ENCODE results near the gene KBTBD6. TPM values are rescaled to one million over a fixed set of nuclear protein-coding genes. Genes with fewer than 3 reads are reported as not detected.
A peak's percentile ranks its signal among the peaks of the same experiment; 100 is the strongest.
"Not testable (repeated sequence)": the region's sequence is repeated elsewhere in the genome, so short reads cannot be mapped to it uniquely, and the experiment has no call there.

Gene KBTBD6
- 1 to 10 TPM; 4.3 to 7.7 TPM for total RNA-seq
- polyA plus RNA-seq, result 1 to 10 TPM; 2.4 to 3.1 TPM
- long read RNA-seq, donor 1, full-length matches to known transcripts, result 12 of 13 reads
- long read RNA-seq, donor 1, partial matches to known transcripts, result 0 of 13 reads
- long read RNA-seq, donor 1, other reads (novel, unspliced or antisense), result 1 of 13 reads
- long read RNA-seq, donor 2, full-length matches to known transcripts, result 7 of 7 reads
- long read RNA-seq, donor 2, partial matches to known transcripts, result 0 of 7 reads
- long read RNA-seq, donor 2, other reads (novel, unspliced or antisense), result 0 of 7 reads

GRCh38 chr13:41132512-41133152 is at the start of gene KBTBD6:
Gene KBTBD6 (minus strand): TSS chr13:41132802. CDS start chr13:41132511, 291 bp downstream.
- ATAC-seq (ENCODE audit: low FRiP score), result peak; percentile 99
- H3K9me3 ChIP-seq (ENCODE audit: control insufficient read depth, low read length), result no peaks in the 10 kb centered on the region
- no peaks in the 10 kb centered on the region for H3K36me3 ChIP-seq (ENCODE audit: control insufficient read depth in 1 of 2, insufficient read depth in 2 of 2, low read length in 1 of 2)
- DNase-seq, result peak; percentile 98 to 99
- H3K4me1 ChIP-seq (ENCODE audit: control insufficient read depth in 1 of 2, insufficient read depth in 2 of 2, low read length in 2 of 2), result peaks cover 3 to 7% of the 10 kb centered on the region in 2 donors
- peak within 1 kb of the TSS in 1 of 2 donors; percentile 80 for H3K27ac ChIP-seq (ENCODE audit: low read depth in 1 of 2, low read length in 2 of 2)
- 0% methylated on average over 45 of the region's 45 CpGs for WGBS, 2 donors
- peak within 1 kb of the TSS; percentile 50 to 61 for H3K4me3 ChIP-seq (ENCODE audit: low read length in 2 of 2)
- intact Hi-C loops (cut with DNase I), result loop anchor here (2.0 to 5.0 kb wide), 3 partner anchors 60 to 70 kb away; partner anchors contain the start of genes KBTBD7 (in 2 of the 2) and WBP4 (in 1 of the 2)
- no peaks in the 10 kb centered on the region for H3K27me3 ChIP-seq (ENCODE audit: control insufficient read depth in 1 of 2, insufficient read depth in 2 of 2, low read length in 1 of 2)

DNA sequence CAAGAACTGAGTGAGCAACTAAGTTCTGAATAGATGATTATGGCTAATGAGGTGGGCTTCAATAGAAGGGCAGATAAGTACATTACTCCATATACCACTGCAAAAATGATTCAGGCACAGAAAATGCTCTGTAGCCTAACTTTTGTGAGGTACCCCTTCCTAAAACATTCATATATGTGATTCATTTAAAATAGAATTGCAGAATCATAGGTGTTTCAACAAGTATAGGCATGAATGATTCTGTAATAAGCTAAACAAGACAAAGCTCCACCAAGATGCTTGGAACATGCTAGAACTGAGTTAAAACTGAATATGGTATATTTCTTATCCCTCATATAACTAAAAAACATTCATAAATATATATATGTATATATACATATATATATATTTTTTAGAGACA is 49.6 kb upstream of the KBTBD6 start:
- Histone ChIP-seq H3K4me1 (ENCODE audit: control insufficient read depth in 1 of 2, insufficient read depth in 2 of 2, low read length in 2 of 2) (no peaks in the 10 kb centered on the region), H3K9me3 (ENCODE audit: control insufficient read depth, low read length) (no peaks in the 10 kb centered on the region), H3K27me3 (ENCODE audit: control insufficient read depth in 1 of 2, insufficient read depth in 2 of 2, low read length in 1 of 2) (no peaks in the 10 kb centered on the region), H3K27ac (ENCODE audit: low read depth in 1 of 2, low read length in 2 of 2) (no peak overlapping the region), H3K4me3 (ENCODE audit: low read length in 2 of 2) (no peak overlapping the region), H3K36me3 (ENCODE audit: control insufficient read depth in 1 of 2, insufficient read depth in 2 of 2, low read length in 1 of 2) (no peaks in the 10 kb centered on the region)
- no peak for ATAC-seq (ENCODE audit: low FRiP score)
- DNase-seq, result no peak
- intact Hi-C loops (cut with DNase I), result no loop called here

GRCh38 chr13:41179593-41180250 is 47.1 kb upstream of the KBTBD6 start:
- WGBS, 2 donors, result 77% methylated on average over 4 of the region's 4 CpGs
- DNase-seq, result no peak
- no peaks in the 10 kb centered on the region for H3K4me1 ChIP-seq (ENCODE audit: control insufficient read depth in 1 of 2, insufficient read depth in 2 of 2, low read length in 2 of 2)
- H3K27ac ChIP-seq (ENCODE audit: low read depth in 1 of 2, low read length in 2 of 2), result no peak overlapping the region
- intact Hi-C loops (cut with DNase I), result no loop called here
- H3K4me3 ChIP-seq (ENCODE audit: low read length in 2 of 2), result no peak overlapping the region
- H3K9me3 ChIP-seq (ENCODE audit: control insufficient read depth, low read length), result no peaks in the 10 kb centered on the region
- H3K36me3 ChIP-seq (ENCODE audit: control insufficient read depth in 1 of 2, insufficient read depth in 2 of 2, low read length in 1 of 2), result no peaks in the 10 kb centered on the region
- no peaks in the 10 kb centered on the region for H3K27me3 ChIP-seq (ENCODE audit: control insufficient read depth in 1 of 2, insufficient read depth in 2 of 2, low read length in 1 of 2)
- ATAC-seq (ENCODE audit: low FRiP score), result no peak

- DNase-seq (no peak), ATAC-seq (ENCODE audit: low FRiP score) (no peak)
- H3K27me3 ChIP-seq (ENCODE audit: control insufficient read depth in 1 of 2, insufficient read depth in 2 of 2, low read length in 1 of 2), result no peaks in the 10 kb centered on the region
- WGBS, 2 donors, result 73 to 77% methylated on average over 7 of the region's 7 CpGs
- no peaks in the 10 kb centered on the region for H3K4me1 ChIP-seq (ENCODE audit: control insufficient read depth in 1 of 2, insufficient read depth in 2 of 2, low read length in 2 of 2)
- no peaks in the 10 kb centered on the region for H3K36me3 ChIP-seq (ENCODE audit: control insufficient read depth in 1 of 2, insufficient read depth in 2 of 2, low read length in 1 of 2)
- H3K4me3 ChIP-seq (ENCODE audit: low read length in 2 of 2), result no peak overlapping the region
- no peaks in the 10 kb centered on the region for H3K9me3 ChIP-seq (ENCODE audit: control insufficient read depth, low read length)
- intact Hi-C loops (cut with DNase I), result no loop called here
- no peak overlapping the region for H3K27ac ChIP-seq (ENCODE audit: low read depth in 1 of 2, low read length in 2 of 2)
Observed at GRCh38 chr13:41178040-41178439, 45.4 kb upstream of the KBTBD6 start.

- Histone ChIP-seq H3K4me1 (ENCODE audit: control insufficient read depth in 1 of 2, insufficient read depth in 2 of 2, low read length in 2 of 2) (no peaks in the 10 kb centered on the region), H3K36me3 (ENCODE audit: control insufficient read depth in 1 of 2, insufficient read depth in 2 of 2, low read length in 1 of 2) (no peaks in the 10 kb centered on the region), H3K27me3 (ENCODE audit: control insufficient read depth in 1 of 2, insufficient read depth in 2 of 2, low read length in 1 of 2) (no peaks in the 10 kb centered on the region), H3K4me3 (ENCODE audit: low read length in 2 of 2) (no peak overlapping the region), H3K27ac (ENCODE audit: low read depth in 1 of 2, low read length in 2 of 2) (no peak overlapping the region), H3K9me3 (ENCODE audit: control insufficient read depth, low read length) (no peaks in the 10 kb centered on the region)
- ATAC-seq (ENCODE audit: low FRiP score), result no peak
- intact Hi-C loops (cut with DNase I), result no loop called here
- WGBS, 2 donors, result 34% methylated on average over 2 of the region's 2 CpGs
- no peak for DNase-seq
Observed at GRCh38 chr13:41177616-41178015, 45.0 kb upstream of the KBTBD6 start.

GRCh38 chr13:41175576-41175975 is 43.0 kb upstream of the KBTBD6 start:
- H3K9me3 ChIP-seq (ENCODE audit: control insufficient read depth, low read length); DNase-seq; H3K27me3 ChIP-seq (ENCODE audit: control insufficient read depth in 1 of 2, insufficient read depth in 2 of 2, low read length in 1 of 2); H3K36me3 ChIP-seq (ENCODE audit: control insufficient read depth in 1 of 2, insufficient read depth in 2 of 2, low read length in 1 of 2); H3K4me1 ChIP-seq (ENCODE audit: control insufficient read depth in 1 of 2, insufficient read depth in 2 of 2, low read length in 2 of 2); ATAC-seq (ENCODE audit: low FRiP score); H3K27ac ChIP-seq (ENCODE audit: low read depth in 1 of 2, low read length in 2 of 2); intact Hi-C loops (cut with DNase I); H3K4me3 ChIP-seq (ENCODE audit: low read length in 2 of 2): not testable (repeated sequence)
- WGBS, 2 donors, result 89% methylated on average over 8 of the region's 8 CpGs

DNA sequence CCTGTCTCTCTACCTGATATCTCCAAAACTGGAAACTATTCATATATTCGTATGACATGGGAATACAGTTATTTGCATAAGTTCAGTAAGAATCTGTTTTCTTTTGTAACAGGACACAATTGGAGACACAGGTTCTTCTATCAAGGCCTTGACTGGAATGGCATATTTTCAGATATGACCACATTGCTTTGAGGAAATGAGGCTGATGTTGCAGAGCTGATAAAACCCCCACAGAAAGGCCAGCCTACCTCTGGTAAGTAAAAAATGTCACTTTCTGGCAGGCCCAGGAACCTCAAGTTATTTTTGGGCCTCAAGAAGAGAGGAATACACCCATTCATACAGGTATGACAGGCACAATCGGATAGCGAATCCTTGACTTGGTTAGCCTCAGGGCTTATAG is 29.5 kb upstream of the KBTBD6 start:
- Histone ChIP-seq H3K9me3 (ENCODE audit: control insufficient read depth, low read length) (no peaks in the 10 kb centered on the region), H3K36me3 (ENCODE audit: control insufficient read depth in 1 of 2, insufficient read depth in 2 of 2, low read length in 1 of 2) (no peaks in the 10 kb centered on the region), H3K4me1 (ENCODE audit: control insufficient read depth in 1 of 2, insufficient read depth in 2 of 2, low read length in 2 of 2) (no peaks in the 10 kb centered on the region), H3K27ac (ENCODE audit: low read depth in 1 of 2, low read length in 2 of 2) (no peak overlapping the region), H3K4me3 (ENCODE audit: low read length in 2 of 2) (no peak overlapping the region), H3K27me3 (ENCODE audit: control insufficient read depth in 1 of 2, insufficient read depth in 2 of 2, low read length in 1 of 2) (no peaks in the 10 kb centered on the region)
- no peak for DNase-seq
- 90 to 95% methylated on average over 3 of the region's 3 CpGs for whole genome bisulfite sequencing, 2 donors
- intact Hi-C loops (cut with DNase I), result no loop called here
- no peak for ATAC-seq (ENCODE audit: low FRiP score)

DNA sequence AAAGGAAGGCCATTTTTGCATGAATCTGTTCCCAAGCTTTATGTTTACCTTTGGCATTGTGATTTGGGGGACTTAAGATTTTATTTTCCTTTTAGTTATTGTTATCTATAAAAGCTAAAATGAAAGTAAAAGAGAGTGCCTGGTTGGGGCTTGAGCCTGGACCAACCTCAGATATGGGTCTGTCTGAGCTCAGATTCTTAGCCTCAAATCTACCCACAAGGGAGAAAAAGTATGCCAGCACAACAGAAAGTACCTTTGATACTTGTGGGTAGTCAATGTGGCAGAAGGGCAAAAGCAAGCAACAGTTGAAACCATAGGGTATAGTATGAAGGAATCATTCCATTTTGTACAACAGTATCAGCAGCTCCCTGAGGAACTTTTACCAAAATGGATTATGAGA is 26.6 kb upstream of the KBTBD6 start:
- Histone ChIP-seq H3K27ac (ENCODE audit: low read depth in 1 of 2, low read length in 2 of 2) (no peak overlapping the region), H3K36me3 (ENCODE audit: control insufficient read depth in 1 of 2, insufficient read depth in 2 of 2, low read length in 1 of 2) (no peaks in the 10 kb centered on the region), H3K4me1 (ENCODE audit: control insufficient read depth in 1 of 2, insufficient read depth in 2 of 2, low read length in 2 of 2) (no peaks in the 10 kb centered on the region), H3K27me3 (ENCODE audit: control insufficient read depth in 1 of 2, insufficient read depth in 2 of 2, low read length in 1 of 2) (no peaks in the 10 kb centered on the region), H3K4me3 (ENCODE audit: low read length in 2 of 2) (no peak overlapping the region), H3K9me3 (ENCODE audit: control insufficient read depth, low read length) (no peaks in the 10 kb centered on the region)
- ATAC-seq (ENCODE audit: low FRiP score), result no peak
- DNase-seq, result no peak
- intact Hi-C loops (cut with DNase I), result no loop called here
